D721Med (cell line): ENCODE measurements around the gene TIMMDC1.
"Not testable (repeated sequence)": the region's sequence is repeated elsewhere in the genome, so short reads cannot be mapped to it uniquely, and the experiment has no call there.

Source experiments
- DNase-seq: peaks from one replicate; pipeline ENCODE4 v3.0.0; 2011; ENCODE audit warnings: low spot score; ENCODE audit not compliant: insufficient read length
- FAIRE-seq: peaks from 2 replicates; lab custom pipeline; 2011; peaks lifted over from hg19 to GRCh38; lab: Jason Lieb, UNC
- TF ChIP-seq, protein P1 (sequence below): IDR thresholded peaks from 2 replicates; pipeline ENCODE4 v1.5.1; 2012; ENCODE audit warnings: mild to moderate bottlenecking, control low read depth; ENCODE audit not compliant: insufficient read depth; ENCODE audit errors: missing control alignments

Gene TIMMDC1

DNA sequence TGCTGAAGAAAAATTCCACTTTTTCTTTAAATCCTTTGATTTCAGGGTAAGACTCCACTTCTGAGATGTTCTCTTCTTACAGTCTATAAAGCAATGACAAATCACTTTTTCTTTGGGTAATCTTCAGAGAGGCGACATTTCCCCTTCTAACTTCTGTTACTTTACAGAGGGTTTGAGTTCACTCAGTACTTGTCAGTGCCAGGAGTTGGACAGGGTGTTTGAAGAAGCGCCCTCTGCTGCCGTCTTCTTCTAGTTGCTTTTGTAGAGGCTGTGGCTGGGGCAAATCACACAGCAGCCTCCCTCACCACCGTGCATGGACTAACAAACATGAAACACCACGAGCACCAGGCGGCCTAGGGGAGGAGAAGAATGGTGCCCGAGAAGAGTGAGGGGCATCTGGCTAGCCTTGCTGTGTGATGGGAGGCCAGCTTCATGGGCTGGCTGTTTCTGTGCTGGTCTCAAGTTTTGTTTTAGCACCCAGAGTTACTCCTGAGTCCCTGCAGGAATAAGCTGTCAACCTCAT is 61.2 kb downstream of the TIMMDC1 start, which contains the start of gene CD80:
Gene CD80 (minus strand): TSS at position 174 of the 523 bp plus-strand sequence. CDS start 1,886 bp downstream, outside the sequence.
- FAIRE-seq (no peak), DNase-seq (no peak)
- TF ChIP-seq, protein P1, sequence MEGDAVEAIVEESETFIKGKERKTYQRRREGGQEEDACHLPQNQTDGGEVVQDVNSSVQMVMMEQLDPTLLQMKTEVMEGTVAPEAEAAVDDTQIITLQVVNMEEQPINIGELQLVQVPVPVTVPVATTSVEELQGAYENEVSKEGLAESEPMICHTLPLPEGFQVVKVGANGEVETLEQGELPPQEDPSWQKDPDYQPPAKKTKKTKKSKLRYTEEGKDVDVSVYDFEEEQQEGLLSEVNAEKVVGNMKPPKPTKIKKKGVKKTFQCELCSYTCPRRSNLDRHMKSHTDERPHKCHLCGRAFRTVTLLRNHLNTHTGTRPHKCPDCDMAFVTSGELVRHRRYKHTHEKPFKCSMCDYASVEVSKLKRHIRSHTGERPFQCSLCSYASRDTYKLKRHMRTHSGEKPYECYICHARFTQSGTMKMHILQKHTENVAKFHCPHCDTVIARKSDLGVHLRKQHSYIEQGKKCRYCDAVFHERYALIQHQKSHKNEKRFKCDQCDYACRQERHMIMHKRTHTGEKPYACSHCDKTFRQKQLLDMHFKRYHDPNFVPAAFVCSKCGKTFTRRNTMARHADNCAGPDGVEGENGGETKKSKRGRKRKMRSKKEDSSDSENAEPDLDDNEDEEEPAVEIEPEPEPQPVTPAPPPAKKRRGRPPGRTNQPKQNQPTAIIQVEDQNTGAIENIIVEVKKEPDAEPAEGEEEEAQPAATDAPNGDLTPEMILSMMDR: peak; percentile 36

- FAIRE-seq (no peak), DNase-seq (no peak)
- TF ChIP-seq, protein P1: no peak
These were observed 61.8 kb downstream of the TIMMDC1 start for GRCh38 chr3:119560160-119560559.

DNA sequence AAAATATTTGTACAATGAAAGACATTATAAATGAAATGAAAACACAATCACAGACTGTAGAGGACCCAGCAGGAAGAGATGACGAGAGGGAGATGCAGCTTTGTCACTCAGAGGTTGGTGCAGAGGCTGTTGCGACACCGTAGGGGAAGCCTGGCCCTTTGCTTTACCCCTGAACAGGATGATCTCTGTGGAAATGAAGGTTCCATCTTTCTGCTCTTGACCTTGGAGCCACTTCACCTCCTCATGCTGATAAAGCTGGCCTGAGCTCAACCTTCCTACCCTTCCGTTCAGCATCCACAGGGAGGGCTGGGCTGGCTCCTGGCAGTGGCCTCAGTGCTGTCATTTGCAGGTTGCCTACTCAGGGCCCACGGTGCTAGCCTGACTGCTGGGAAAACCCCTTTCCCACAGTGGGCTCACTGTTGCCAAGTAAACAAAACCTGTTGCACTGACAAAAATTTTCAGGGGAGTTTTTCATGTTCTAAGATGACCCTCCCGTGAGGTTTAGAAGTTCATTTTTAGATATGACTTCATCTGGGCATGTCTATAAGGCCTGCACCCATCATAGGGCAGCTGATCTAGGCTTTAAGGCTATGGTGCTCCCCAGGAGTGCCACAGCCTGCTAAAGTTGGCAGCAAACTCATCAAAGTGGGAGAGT is 64.1 kb downstream of the TIMMDC1 start:
- FAIRE-seq: no peak
- no peak for DNase-seq
- TF ChIP-seq, protein P1: no peak

- DNase-seq, FAIRE-seq: not testable (repeated sequence)
These were observed 65.0 kb downstream of the TIMMDC1 start for GRCh38 chr3:119563334-119563733.

DNA sequence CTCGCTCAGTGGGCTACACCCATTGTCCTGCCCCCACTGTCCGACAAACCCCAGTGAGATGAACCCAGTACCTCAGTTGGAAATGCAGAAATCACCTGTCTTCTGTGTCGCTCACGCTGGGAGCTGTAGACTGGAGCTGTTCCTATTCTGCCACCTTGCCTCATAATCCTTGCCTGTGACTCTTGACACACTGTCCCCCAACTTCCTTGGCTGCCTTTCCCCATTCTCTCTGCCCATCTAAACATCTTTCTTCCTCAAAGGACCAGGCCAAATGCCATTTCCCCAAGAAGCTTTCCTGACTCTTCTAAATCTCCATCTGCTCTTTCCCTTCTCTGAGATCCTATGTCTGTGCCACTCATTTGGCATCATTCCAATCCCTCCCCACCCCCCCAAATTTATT is 70.8 kb downstream of the TIMMDC1 start:
- FAIRE-seq (no peak), DNase-seq (no peak)

DNA sequence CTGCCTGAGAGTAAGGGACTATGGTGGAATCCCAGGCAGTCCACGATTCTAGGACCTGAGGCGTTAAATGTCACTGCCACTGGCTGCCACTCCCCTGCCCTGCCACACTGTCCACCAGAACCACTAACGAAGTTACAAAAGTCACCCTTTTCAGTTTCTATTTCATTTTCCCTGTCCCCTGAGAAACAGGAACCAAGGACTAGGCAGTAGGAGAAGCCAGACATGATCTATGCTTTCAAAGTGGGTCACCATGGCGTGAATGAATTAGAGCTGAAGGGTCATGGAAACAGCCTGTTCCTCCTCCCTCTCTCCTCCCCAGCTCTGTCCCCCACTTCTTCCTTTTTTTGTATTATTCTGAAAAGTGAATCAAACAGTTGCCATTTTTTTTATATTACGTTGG is 71.9 kb downstream of the TIMMDC1 start:
- DNase-seq (no peak), FAIRE-seq (no peak)
- TF ChIP-seq, protein P1: no peak

More for the DNA sequence above, 70.8 kb downstream of the TIMMDC1 start:
- TF ChIP-seq, protein P1: no peak

- TF ChIP-seq, protein P1: no peak
- FAIRE-seq: no peak
- DNase-seq: no peak
These were observed 72.9 kb downstream of the TIMMDC1 start for GRCh38 chr3:119571230-119571629.
